ENCODE results near the gene DUSP2.

DNA sequence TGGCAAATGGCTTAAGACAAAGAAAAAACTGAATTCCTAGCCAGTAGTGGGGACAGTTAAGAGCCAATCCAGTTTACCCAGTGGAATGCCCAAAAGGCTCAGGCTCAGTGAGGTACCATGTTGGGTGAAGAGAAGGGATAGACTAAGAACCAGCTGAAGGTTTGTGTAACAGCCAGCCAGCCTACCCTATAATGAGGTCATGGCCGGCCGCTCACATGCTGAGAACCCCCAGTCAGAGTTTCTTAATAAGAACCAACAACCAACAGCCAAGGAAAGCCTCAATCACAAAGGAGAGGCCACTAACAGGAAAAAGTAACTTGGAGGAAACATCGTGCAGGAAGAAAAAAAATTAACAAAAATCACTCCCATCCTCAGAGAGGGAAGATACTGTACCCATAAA lies 25.4 kb upstream of the DUSP2 start:
- TF ChIP-seq, protein P1, sequence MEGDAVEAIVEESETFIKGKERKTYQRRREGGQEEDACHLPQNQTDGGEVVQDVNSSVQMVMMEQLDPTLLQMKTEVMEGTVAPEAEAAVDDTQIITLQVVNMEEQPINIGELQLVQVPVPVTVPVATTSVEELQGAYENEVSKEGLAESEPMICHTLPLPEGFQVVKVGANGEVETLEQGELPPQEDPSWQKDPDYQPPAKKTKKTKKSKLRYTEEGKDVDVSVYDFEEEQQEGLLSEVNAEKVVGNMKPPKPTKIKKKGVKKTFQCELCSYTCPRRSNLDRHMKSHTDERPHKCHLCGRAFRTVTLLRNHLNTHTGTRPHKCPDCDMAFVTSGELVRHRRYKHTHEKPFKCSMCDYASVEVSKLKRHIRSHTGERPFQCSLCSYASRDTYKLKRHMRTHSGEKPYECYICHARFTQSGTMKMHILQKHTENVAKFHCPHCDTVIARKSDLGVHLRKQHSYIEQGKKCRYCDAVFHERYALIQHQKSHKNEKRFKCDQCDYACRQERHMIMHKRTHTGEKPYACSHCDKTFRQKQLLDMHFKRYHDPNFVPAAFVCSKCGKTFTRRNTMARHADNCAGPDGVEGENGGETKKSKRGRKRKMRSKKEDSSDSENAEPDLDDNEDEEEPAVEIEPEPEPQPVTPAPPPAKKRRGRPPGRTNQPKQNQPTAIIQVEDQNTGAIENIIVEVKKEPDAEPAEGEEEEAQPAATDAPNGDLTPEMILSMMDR (IDR thresholded peaks at IDR 0.05), result no peak
- TF ChIP-seq POLR2AphosphoS5 (IDR thresholded peaks at IDR 0.05), result no peak
- no peak for TF ChIP-seq POLR2A (IDR thresholded peaks at IDR 0.05)
